Measurements from ENCODE around the gene LEMD1. TPM values are rescaled to one million over a fixed set of nuclear protein-coding genes. Genes with fewer than 3 reads are reported as not detected.
A peak's percentile ranks its signal among the peaks of the same experiment; 100 is the strongest.
"Not testable (repeated sequence)": the region's sequence is repeated elsewhere in the genome, so short reads cannot be mapped to it uniquely, and the experiment has no call there.

LEMD1 gene
- total RNA-seq, 1 donor from 2014 or later, result 2.0 TPM

DNA sequence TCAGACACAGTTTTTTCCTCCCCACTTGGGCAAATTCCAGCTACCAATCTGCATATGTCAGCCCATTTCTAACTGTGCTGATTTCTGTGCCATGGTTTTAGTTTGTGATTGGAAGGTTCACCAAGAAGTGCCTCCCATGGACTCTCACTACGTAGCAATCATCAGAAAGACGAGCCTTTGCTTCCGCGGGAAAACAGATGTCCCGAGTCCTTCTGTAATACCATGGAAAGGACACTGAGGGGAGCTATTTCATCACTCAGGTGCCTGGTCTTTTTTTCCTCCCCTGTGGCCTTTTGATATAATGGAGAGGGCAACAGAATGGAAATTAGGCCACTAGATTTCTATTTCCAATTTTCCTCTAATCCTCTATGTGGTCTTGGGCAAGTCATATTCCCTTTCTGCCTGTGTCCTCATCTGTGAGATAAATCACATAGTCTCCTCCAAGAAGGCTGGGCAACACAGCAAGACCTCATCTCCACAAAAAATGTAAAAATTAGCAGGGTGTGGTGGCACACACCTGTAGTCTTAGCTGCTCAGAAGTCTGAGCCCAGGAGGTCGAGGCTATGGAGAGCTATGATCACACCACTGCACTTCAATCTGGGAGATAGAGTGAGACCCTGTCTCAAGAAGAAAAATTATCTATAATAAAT is 24.8 kb downstream of the LEMD1 start:
- peaks cover 1% of the 10 kb centered on the region for H3K4me1 Mint-ChIP-seq (ENCODE audit: low read depth, unreplicated experiment)
- no peaks in the 10 kb centered on the region for H3K9me3 Mint-ChIP-seq (ENCODE audit: unreplicated experiment)
- DNase-seq, result no peak
- no peaks in the 10 kb centered on the region for H3K36me3 Mint-ChIP-seq (ENCODE audit: unreplicated experiment)
- TF ChIP-seq, protein P1, sequence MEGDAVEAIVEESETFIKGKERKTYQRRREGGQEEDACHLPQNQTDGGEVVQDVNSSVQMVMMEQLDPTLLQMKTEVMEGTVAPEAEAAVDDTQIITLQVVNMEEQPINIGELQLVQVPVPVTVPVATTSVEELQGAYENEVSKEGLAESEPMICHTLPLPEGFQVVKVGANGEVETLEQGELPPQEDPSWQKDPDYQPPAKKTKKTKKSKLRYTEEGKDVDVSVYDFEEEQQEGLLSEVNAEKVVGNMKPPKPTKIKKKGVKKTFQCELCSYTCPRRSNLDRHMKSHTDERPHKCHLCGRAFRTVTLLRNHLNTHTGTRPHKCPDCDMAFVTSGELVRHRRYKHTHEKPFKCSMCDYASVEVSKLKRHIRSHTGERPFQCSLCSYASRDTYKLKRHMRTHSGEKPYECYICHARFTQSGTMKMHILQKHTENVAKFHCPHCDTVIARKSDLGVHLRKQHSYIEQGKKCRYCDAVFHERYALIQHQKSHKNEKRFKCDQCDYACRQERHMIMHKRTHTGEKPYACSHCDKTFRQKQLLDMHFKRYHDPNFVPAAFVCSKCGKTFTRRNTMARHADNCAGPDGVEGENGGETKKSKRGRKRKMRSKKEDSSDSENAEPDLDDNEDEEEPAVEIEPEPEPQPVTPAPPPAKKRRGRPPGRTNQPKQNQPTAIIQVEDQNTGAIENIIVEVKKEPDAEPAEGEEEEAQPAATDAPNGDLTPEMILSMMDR (IDR thresholded peaks at IDR 0.05; ENCODE audit: partially characterized antibody, unreplicated experiment), result peak; percentile 83
- H3K4me3 Mint-ChIP-seq (ENCODE audit: unreplicated experiment), result no peak overlapping the region
- no peak overlapping the region for H3K27ac Mint-ChIP-seq (ENCODE audit: unreplicated experiment)
- H3K27me3 Mint-ChIP-seq (ENCODE audit: unreplicated experiment), result peaks cover 3% of the 10 kb centered on the region

DNA sequence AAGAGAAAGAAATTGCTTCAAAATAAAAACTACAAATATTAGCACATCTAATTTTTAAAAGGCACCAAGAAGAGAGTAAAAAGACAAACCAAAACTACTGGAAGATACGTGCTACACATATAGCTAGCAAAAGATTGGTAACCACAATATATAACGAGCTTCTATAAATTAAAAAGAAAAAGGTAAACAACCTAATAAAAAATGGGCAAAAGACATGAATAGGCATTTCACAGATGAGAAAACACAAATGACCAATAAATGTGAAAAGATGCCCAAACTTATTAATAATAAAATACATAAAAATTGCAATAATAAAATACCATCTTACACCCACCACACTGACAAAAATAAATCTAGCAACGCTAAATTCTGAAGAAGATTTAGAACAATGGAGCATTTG is 26.2 kb downstream of the LEMD1 start:
- H3K9me3 Mint-ChIP-seq (ENCODE audit: unreplicated experiment), result no peaks in the 10 kb centered on the region
- no peak for DNase-seq
- peaks cover 1% of the 10 kb centered on the region for H3K4me1 Mint-ChIP-seq (ENCODE audit: low read depth, unreplicated experiment)
- TF ChIP-seq, protein P1 (IDR thresholded peaks at IDR 0.05; ENCODE audit: partially characterized antibody, unreplicated experiment), result no peak
- H3K36me3 Mint-ChIP-seq (ENCODE audit: unreplicated experiment), result no peaks in the 10 kb centered on the region
- H3K27me3 Mint-ChIP-seq (ENCODE audit: unreplicated experiment), result peaks cover 3% of the 10 kb centered on the region
- H3K4me3 Mint-ChIP-seq (ENCODE audit: unreplicated experiment), result no peak overlapping the region
- no peak overlapping the region for H3K27ac Mint-ChIP-seq (ENCODE audit: unreplicated experiment)

DNA sequence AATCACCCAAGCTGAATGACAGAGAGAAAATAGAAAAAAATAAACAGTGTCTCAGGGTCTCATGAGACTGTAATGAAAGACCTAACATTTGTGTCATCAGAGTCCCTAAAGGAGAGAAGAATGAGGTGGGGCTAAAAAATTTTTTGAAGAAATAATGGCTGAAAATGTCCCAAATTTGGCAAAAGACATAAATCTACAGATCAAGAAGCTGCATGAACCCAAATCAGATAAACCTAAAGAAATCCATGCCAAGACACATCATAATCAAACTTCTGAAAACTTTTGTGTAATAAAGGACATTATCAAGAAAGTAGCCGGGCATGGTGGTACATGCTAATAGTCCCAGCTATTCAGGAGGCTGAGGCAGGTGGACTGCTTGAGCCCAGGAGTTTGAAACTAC is 29.2 kb downstream of the LEMD1 start:
- TF ChIP-seq, protein P1 (IDR thresholded peaks at IDR 0.05; ENCODE audit: partially characterized antibody, unreplicated experiment), result no peak
- Mint-ChIP-seq H3K27me3 (ENCODE audit: unreplicated experiment) (no peaks in the 10 kb centered on the region), H3K27ac (ENCODE audit: unreplicated experiment) (no peak overlapping the region), H3K4me3 (ENCODE audit: unreplicated experiment) (no peak overlapping the region), H3K4me1 (ENCODE audit: low read depth, unreplicated experiment) (no peaks in the 10 kb centered on the region), H3K9me3 (ENCODE audit: unreplicated experiment) (no peaks in the 10 kb centered on the region), H3K36me3 (ENCODE audit: unreplicated experiment) (no peaks in the 10 kb centered on the region)
- no peak for DNase-seq

DNA sequence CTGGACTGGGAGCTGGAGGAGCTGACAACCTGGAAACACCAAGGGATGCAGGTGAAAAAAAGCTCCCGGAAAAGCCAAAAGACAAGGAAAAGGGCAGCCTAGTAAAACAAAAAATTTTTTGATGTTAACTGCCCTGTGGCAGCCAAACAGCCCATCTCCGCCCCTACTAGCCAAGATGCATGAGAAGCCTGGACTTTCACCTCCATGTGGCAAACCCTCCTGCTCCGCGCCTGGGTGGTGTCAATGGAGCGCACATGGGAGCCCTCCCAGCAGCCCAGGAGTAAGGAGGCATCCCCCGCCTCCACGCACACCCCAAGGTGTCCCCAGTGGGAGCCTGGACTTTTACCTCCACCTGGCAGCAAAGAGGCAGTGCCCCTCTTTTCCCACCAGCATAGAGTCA is 30.5 kb downstream of the LEMD1 start:
- Mint-ChIP-seq H3K4me1 (ENCODE audit: low read depth, unreplicated experiment) (no peaks in the 10 kb centered on the region), H3K4me3 (ENCODE audit: unreplicated experiment) (no peak overlapping the region), H3K36me3 (ENCODE audit: unreplicated experiment) (no peaks in the 10 kb centered on the region), H3K27ac (ENCODE audit: unreplicated experiment) (no peak overlapping the region), H3K9me3 (ENCODE audit: unreplicated experiment) (no peaks in the 10 kb centered on the region), H3K27me3 (ENCODE audit: unreplicated experiment) (peaks cover 1% of the 10 kb centered on the region)
- no peak for DNase-seq
- TF ChIP-seq, protein P1 (IDR thresholded peaks at IDR 0.05; ENCODE audit: partially characterized antibody, unreplicated experiment), result no peak

DNA sequence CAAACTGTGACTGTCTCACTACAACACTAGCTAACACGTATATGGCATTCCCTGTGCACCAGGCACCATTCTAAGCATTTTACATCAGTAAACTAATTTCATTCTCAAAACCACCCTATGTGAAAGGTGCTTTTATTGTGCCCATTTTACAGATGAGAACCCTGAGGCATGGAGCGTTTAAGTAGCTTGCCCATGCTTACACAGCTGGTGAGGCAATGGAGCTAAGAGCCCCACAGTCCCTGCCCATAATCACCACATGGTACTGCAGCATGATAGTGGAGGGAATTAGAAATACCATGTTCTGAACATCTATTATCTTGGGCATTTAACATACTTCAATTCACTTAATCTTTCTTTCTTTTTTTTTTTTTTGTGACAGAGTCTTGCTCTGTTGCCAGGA is 34.0 kb downstream of the LEMD1 start:
- Mint-ChIP-seq H3K4me1 (ENCODE audit: low read depth, unreplicated experiment) (peaks cover 12% of the 10 kb centered on the region), H3K4me3 (ENCODE audit: unreplicated experiment) (no peak overlapping the region), H3K36me3 (ENCODE audit: unreplicated experiment) (no peaks in the 10 kb centered on the region), H3K27me3 (ENCODE audit: unreplicated experiment) (peaks cover 2% of the 10 kb centered on the region), H3K27ac (ENCODE audit: unreplicated experiment) (no peak overlapping the region), H3K9me3 (ENCODE audit: unreplicated experiment) (peaks cover 1% of the 10 kb centered on the region)
- TF ChIP-seq, protein P1 (IDR thresholded peaks at IDR 0.05; ENCODE audit: partially characterized antibody, unreplicated experiment), result no peak
- no peak for DNase-seq

DNA sequence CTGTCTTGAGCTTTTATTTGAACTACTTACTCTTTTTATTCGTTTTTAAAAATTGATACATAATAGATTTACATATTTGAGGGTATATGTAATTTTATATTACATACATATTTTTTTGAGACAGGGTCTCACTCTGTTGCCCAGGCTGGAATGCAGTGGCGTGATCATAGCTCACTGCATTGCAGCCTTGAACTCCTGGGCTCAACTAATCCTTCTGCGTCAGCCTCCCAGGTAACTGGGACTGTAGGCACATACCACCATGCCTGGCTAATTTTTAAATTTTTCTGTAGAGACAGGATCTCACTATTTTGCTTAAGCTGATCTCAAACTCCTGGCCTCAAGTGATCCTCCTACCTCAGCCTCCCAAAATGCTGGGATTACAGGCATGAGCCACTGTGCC is 38.9 kb downstream of the LEMD1 start:
- DNase-seq; H3K27me3 Mint-ChIP-seq (ENCODE audit: unreplicated experiment); H3K4me3 Mint-ChIP-seq (ENCODE audit: unreplicated experiment); H3K9me3 Mint-ChIP-seq (ENCODE audit: unreplicated experiment); H3K27ac Mint-ChIP-seq (ENCODE audit: unreplicated experiment); H3K36me3 Mint-ChIP-seq (ENCODE audit: unreplicated experiment): not testable (repeated sequence)
- peaks cover 18% of the 10 kb centered on the region for H3K4me1 Mint-ChIP-seq (ENCODE audit: low read depth, unreplicated experiment)
